GM13977 (cell line): Measurements from ENCODE around the gene BCL11B.

Experiments used
- DNase-seq: peaks from one replicate; pipeline ENCODE4 v3.0.0; 2012; ENCODE audit warnings: low spot score
- CTCF ChIP-seq: IDR thresholded peaks from 2 replicates; pipeline ENCODE4 v1.5.1; 2012; ENCODE audit warnings: mild to moderate bottlenecking, control low read depth; ENCODE audit not compliant: insufficient read depth; ENCODE audit errors: extremely low read depth, missing control alignments
- in situ Hi-C: fragments of 300-500 bp; cut with MboI; formaldehyde crosslinking; loops from one replicate; pipeline ENCODE4 v1.12.0; 2022; ENCODE audit warnings: low sequenced_read_pairs, low pct_unique_long_range_greater_than_20kb, mixed read lengths, inconsistent platforms; ENCODE audit not compliant: unreplicated experiment

Gene BCL11B

DNA sequence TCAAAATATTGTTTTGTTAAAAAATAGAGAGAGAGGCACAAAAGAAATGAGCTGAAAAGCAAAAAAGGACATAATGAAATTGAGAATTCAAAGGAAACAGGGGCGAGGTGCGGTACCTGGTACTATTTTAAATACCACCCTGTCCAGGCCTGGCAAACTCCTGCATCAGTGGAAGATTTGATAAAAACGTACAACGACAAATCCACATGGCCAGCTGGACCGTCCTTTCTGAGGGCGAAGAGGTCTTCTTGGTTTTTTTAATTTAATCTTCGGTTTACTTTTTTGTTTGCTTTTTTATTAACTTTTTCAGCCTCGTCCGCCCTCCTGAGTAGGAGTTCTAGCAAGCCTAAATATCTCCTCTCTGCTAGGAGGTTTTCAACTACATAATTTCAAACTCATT, 11.9 kb downstream of the BCL11B start:
- no peak for TF ChIP-seq CTCF
- in situ Hi-C loops: no loop called here
- DNase-seq: no peak

DNA sequence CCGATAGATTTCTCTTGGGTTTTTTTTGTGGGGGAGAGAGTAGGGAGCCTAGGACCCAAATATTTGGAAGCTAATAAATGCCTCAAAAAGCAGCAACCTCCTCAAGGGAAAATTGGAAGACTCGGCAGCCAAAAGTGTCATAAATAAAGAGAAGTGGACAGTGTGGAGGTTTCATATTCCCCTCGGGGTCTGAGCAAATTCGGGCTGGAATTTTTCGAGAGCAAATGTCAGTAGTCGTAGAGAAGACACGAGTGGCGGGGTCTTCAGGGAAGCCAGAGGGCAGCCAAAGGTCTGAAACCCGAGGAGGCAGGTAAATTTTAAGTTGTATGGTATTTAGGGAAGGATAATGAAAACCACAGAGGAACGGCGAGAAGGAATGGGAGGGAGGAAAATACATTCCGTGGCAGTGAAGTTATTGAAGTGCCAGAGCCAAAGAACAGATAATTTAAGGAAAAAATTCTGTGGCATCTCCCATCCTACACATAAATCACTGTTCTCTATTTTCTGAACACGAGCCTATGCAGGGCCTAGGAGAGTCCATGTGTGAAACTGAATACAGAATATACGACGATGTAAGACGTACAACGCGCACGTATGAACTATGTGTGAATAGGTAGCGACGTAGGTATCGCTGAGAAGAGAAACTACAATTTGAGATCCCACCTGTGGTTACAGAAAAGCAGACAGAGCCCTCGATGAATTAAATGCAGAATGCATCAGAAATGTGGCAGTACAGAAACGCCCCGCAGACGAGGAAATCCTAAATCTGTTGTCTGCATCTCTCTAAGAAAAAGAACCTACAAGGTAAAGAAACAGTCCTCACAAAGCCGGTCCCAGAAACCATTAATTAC, 12.9 kb downstream of the BCL11B start:
- DNase-seq: no peak
- in situ Hi-C loops: no loop called here
- TF ChIP-seq CTCF: no peak

- DNase-seq: no peak
- in situ Hi-C loops: no loop called here
Observed at GRCh38 chr14:99258341-99258861, 13.6 kb downstream of the BCL11B start.

DNA sequence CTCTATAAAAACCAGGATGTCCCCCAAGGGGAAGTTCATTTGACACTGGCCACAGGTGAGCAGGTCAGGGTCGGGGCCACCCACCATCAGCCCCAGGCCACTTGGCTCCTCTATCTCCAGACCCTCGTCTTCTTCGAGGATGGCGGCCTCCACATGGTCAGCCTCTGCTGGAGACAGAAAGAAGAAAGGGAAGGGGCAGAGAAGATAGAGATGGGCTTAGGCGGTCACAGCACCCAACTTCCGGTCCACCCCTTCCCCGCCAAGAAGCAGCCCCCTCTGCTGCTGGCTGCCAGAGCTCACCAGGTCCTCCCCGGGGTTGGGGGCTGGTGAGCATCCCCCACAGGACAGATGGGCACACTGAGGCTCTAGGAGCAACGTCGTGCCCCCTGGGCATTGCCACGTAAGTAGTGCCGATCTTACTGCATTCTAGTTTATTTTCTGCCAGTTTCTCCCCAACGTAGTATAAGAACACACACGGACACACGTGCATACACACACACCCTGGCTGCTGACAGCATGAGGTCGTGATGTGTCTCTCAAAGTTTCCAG, 14.2 kb downstream of the BCL11B start:
- in situ Hi-C loops: no loop called here
- no peak for DNase-seq
- TF ChIP-seq CTCF: no peak

More at GRCh38 chr14:99258341-99258861, 13.6 kb downstream of the BCL11B start:
- no peak for TF ChIP-seq CTCF

- in situ Hi-C loops: no loop called here
- no peak for DNase-seq
- no peak for TF ChIP-seq CTCF
Observed at GRCh38 chr14:99257122-99257672, 14.8 kb downstream of the BCL11B start.

DNA sequence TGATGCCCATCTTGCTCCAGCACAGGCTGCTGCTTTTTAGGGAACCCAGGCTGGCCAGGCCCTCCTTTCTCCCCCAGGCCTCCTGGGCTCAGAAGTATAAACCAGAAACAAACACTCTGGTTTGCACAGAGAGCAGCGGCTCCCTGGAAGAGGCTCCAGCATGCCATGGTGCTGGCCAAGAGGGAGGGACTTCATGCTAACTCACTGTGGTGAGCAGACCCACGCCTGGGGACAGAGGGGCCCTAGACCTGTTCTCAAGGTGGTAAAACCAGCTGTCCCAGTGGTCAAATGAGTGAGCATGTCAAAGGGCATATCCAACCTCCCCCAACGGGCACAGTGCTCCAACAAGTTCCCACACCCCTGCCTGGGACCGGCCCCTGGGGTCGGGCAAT, 15.5 kb downstream of the BCL11B start:
- in situ Hi-C loops: no loop called here

More for the DNA sequence above, 15.5 kb downstream of the BCL11B start:
- no peak for TF ChIP-seq CTCF
- DNase-seq: no peak
